ENCODE results near the gene UNC5C. TPM values are rescaled to one million over a fixed set of nuclear protein-coding genes. Genes with fewer than 3 reads are reported as not detected.

The UNC5C gene
- total and polyA plus RNA-seq, 8 donors = 0.15 to 0.84 (median 0.34) TPM

DNA sequence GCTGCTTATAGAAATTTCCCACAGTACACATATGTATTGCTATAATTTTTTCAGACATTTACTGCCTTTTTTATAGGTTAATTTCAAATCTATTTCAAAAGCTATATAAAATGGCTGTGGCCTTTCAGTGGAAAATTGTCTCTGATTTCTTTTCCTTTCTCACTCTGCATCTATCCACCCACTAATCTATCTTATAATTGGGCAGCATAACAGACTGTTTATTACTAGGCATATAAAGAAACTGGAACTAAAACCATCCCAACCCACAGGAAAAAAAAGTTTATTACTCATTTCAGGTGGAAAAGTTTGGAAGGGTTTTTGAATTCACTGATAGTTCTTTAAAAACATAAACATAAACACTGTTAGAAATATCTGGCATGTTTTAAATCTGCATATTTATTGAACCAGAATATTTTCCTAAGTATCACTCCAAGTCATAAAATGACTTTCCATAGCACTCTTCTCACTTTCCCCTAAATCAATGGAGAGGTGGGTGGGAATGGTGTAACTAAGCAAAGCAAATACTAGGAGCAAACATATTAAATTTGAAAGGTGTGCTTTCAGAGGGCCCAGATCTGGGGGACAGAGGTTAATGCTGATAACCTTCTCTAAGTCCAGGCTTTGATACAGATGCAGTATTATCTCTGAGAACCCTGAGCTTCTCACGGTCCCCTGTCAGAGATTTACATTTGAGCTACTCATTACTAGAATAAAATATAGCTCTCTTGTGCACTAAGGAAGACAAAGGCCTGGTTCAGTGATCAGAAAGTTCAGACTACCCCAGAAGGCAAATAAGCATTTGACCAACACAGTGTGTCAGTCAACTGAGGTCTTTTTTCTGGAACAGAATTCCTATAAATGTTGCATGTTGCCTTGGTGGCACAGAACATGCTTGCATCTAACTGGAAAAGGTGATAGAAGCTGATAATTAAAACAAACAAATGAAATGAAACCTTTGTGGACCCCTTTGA lies 328.3 kb downstream of the UNC5C start:
- Histone ChIP-seq H3K27me3 (no peaks in the 10 kb centered on the region), H3K9me3 (no peaks in the 10 kb centered on the region), H3K4me1 (no peaks in the 10 kb centered on the region), H3K4me3 (no peak overlapping the region), H3K27ac (no peak overlapping the region), H3K36me3 (no peaks in the 10 kb centered on the region)
- WGBS, 2 donors = 22 to 32% methylated on average over 1 of the region's 1 CpG
- FAIRE-seq = no peak
- ATAC-seq = no peak
- DNase-seq = no peak
- TF ChIP-seq CTCF (IDR thresholded peaks at IDR 0.05) = no peak
- intact Hi-C loops (cut with DNase I) = no loop called here

- no peak for TF ChIP-seq CTCF (IDR thresholded peaks at IDR 0.05)
- 90 to 91% methylated on average over 5 of the region's 5 CpGs for WGBS, 2 donors
- intact Hi-C loops (cut with DNase I) = no loop called here
Observed at GRCh38 chr4:95219109-95219508, 329.7 kb downstream of the UNC5C start.

DNA sequence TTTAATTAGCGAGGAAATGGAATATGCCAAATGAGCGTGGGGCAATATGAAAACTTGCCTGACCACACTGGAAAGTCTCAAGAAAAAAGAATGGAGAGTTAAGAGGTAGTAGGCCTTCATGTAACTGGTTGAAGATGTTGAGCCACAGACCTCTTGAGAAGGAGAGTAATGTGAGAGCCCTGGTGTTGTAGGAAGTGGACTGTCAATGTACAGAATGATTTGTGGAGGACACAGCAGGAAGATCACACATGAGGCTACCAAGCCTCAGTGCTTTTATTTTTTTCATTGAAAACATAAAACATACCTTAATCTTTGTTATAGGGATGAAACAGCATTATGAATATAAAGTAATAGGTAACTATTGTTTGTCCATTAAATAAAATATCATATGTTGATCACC lies 331.6 kb downstream of the UNC5C start:
- DNase-seq (no peak), FAIRE-seq (no peak), ATAC-seq (no peak)
- Histone ChIP-seq H3K27ac (no peak overlapping the region), H3K27me3 (no peaks in the 10 kb centered on the region), H3K36me3 (no peaks in the 10 kb centered on the region), H3K4me3 (no peak overlapping the region), H3K4me1 (no peaks in the 10 kb centered on the region), H3K9me3 (no peaks in the 10 kb centered on the region)
- no peak for TF ChIP-seq CTCF (IDR thresholded peaks at IDR 0.05)
- intact Hi-C loops (cut with DNase I) = no loop called here
- WGBS, 2 donors = 88 to 90% methylated on average over 2 of the region's 2 CpGs

More at GRCh38 chr4:95219109-95219508, 329.7 kb downstream of the UNC5C start:
- H3K4me3 ChIP-seq = no peak overlapping the region
- no peaks in the 10 kb centered on the region for H3K9me3 ChIP-seq
- no peak for ATAC-seq
- no peak for FAIRE-seq
- no peaks in the 10 kb centered on the region for H3K4me1 ChIP-seq
- no peaks in the 10 kb centered on the region for H3K36me3 ChIP-seq
- no peaks in the 10 kb centered on the region for H3K27me3 ChIP-seq
- H3K27ac ChIP-seq = no peak overlapping the region
- DNase-seq = no peak

DNA sequence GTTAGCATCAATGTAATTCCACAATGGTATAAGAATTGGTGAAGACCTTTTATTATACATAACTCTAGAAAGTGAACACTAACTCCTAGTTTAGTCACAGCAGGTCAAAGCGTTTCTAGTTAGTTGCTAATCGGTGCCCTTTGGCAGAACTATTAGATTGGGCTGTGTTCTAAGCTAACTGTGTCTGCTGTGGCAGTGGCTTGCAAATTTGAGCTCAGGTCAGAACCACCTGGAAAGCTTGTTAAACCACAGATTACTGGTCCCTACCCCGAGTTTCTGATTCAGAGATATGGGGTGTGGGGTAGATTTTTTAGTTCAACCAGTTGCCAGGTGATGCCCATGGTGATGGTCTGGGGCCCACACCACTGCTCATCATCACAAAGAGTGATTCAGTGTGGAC lies 332.1 kb downstream of the UNC5C start:
- intact Hi-C loops (cut with DNase I) = no loop called here
- 77 to 78% methylated on average over 3 of the region's 3 CpGs for WGBS, 2 donors
- Histone ChIP-seq H3K36me3 (no peaks in the 10 kb centered on the region), H3K9me3 (no peaks in the 10 kb centered on the region), H3K27me3 (no peaks in the 10 kb centered on the region), H3K27ac (no peak overlapping the region), H3K4me1 (no peaks in the 10 kb centered on the region), H3K4me3 (no peak overlapping the region)
- ATAC-seq (no peak), DNase-seq (no peak), FAIRE-seq (no peak)
- no peak for TF ChIP-seq CTCF (IDR thresholded peaks at IDR 0.05)

All from pancreas (tissue), 10 donors.